ENCODE results near the gene TCF23.
"Not testable (repeated sequence)": the region's sequence is repeated elsewhere in the genome, so short reads cannot be mapped to it uniquely, and the experiment has no call there.

TCF23 gene

DNA sequence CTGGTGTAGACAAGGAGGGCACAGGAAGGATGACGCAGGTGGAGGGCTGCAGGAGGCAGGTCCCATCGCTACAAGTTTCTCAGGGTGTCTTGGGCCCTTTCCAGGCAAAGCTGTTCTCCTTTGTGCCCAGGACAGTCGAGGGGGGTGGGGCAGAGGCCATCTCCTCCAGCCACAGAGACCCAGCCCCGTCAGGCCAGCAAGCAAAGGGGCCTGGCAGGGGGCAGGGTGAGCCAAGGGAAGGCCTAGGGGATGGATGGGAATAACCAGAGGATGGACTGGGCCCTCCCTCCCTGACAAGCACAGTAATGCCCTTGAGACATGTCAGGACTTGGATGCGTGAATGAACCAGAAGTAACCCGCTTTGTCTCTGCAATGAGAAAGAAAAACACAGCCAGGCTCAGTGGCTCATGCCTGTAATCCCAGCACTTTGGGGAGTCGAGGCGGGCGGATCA is 6.3 kb downstream of the TCF23 start:
- DNase-seq: no peak

GRCh38 chr2:27158468-27158867 is 9.7 kb downstream of the TCF23 start:
- no peak for DNase-seq

- DNase-seq: no peak
Observed at GRCh38 chr2:27159271-27159670, 10.5 kb downstream of the TCF23 start.

DNA sequence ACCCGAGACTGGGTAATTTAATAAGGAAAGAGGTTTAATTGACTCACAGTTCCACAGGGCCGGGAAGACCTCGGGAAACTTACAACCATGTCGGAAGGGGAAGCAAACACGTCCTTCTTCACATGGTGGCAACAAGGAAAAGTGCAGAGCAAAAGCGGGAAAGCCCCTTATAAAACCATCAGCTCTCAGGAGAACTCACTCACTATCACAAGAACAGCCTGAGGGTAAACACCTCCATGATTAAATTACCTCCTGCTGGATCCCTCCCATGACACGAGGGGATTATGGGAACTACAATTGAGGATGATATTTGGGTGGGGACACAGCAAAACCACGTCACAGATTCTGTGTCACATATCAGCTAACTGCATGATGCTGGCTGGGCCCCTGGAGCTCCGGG is 11.4 kb downstream of the TCF23 start:
- DNase-seq: no peak

- DNase-seq: no peak
Observed at GRCh38 chr2:27162151-27163121, 13.6 kb downstream of the TCF23 start.

GRCh38 chr2:27164960-27165763 is 16.4 kb downstream of the TCF23 start:
- no peak for DNase-seq

GRCh38 chr2:27170581-27171337 is 22.0 kb downstream of the TCF23 start:
- DNase-seq: no peak

DNA sequence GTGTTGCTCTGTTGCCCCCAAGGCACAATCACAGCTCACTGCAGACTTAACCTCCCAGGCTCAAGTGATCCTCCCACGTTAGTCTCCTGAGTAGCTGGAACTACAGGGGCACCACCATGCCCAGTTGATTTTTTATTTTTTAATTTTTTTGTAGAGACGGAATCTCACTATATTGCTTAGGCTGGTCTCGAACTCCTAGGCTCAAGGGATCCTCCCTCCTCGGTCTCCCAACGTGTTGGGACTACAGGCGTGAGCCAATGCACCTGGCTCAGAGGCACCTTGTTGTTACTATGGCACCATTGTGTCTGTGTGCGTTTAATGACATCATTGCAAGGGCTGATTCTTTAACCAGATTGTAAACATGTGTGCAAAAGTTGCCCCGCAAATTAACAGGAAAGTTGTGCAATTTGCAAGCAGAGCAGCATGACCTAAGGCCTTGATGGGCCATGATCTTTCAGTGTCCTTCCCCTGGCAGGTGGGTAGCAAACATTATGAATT is 22.6 kb downstream of the TCF23 start:
- no peak for DNase-seq

GRCh38 chr2:27174638-27175037 is 25.8 kb downstream of the TCF23 start:
- no peak for DNase-seq

GRCh38 chr2:27175330-27175729 is 26.5 kb downstream of the TCF23 start:
- no peak for DNase-seq

DNA sequence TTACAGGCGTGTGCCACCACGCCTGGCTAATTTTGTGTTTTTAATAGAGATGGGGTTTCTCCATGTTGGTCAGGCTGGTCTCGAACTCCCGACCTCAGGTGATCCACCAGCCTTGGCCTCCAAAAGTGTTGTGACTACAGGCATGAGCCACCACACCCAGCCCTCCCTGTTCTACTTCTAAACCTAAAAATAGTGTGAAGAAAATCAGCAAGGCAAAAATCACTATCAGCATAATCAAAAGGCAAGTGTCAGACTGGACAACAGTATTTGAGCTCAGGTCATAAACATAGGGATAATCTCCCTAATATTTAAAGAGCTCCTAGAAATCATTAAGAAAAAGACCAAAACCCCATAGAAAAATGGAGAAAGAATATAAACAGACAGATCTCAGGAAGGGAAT is 27.0 kb downstream of the TCF23 start:
- not testable (repeated sequence) for DNase-seq

- DNase-seq: no peak
Observed at GRCh38 chr2:27177441-27178351, 28.9 kb downstream of the TCF23 start.

DNA sequence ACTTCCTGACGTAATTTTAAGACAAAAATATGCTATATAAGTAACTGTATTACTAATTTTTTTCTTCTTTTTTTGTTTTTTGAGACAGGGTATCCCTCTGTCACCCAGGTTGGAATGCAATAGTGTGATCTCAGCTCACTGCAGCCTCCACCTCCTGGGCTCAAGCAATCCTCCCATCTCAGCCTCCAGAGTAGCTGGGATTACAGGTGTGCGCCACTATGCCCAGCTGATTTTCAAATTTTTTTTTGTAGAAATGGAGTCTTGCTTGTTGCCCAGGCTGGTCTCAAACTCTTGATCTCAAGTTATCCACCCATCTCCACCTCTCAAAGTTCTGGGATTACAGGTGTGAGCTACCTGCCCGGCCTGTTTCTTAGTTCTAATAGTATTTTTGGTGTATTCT is 29.7 kb downstream of the TCF23 start:
- no peak for DNase-seq

- no peak for DNase-seq
Observed at GRCh38 chr2:27179344-27180000, 30.7 kb downstream of the TCF23 start.

DNA sequence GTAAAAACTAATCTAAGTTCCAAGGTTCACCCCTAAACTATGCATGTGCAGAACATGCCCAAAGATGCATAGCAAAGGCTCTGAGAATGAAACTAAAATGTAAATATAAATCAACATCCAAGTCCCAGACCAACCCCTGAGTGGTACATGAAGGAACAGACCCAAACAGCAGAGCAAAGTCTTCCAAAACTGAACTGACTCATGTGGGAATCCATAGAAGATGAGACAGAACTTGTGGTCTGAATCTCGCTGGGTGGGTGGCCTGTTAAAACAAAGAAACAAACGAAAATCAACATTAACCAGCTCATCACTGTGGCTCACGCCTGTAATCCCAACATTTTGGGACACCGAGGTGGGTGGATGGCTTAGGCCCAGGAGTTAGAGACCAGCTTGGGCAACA is 33.5 kb downstream of the TCF23 start:
- no peak for DNase-seq

GRCh38 chr2:27184115-27184514 is 35.3 kb downstream of the TCF23 start:
- DNase-seq: no peak

DNA sequence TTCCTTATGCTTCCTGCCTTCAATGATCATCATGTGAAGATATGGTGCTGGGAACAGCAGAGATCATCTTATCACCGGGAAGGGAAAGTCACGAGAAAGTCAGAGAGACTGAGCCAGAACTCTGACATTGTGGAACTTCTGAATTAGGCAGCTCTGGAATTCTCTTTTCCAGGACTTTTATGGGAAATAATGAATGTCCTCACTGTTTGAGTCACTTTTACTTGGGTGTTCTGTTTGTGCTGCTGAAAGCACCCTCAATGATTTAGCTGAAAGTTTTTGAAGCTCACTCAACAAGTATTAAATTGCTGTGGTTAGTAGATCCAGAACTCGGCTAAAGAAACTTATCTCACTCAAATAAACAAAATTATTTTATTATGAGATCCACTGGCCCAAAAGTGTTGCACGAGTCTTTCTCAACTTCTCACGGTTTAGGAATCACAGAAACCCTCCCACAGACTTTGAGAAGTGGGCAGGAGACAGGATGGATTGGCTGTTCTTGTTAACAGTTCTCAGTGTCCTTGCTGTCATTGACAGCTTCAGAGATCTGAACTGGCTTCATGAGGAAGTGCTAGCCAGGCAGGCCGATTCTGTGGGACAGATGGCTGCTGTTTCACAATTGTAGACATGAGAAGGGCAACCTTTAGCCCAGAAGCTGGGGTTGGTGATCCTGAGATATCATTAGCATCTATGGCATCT is 36.7 kb downstream of the TCF23 start:
- peak; percentile 82 to 92 (median 88) for DNase-seq

DNA sequence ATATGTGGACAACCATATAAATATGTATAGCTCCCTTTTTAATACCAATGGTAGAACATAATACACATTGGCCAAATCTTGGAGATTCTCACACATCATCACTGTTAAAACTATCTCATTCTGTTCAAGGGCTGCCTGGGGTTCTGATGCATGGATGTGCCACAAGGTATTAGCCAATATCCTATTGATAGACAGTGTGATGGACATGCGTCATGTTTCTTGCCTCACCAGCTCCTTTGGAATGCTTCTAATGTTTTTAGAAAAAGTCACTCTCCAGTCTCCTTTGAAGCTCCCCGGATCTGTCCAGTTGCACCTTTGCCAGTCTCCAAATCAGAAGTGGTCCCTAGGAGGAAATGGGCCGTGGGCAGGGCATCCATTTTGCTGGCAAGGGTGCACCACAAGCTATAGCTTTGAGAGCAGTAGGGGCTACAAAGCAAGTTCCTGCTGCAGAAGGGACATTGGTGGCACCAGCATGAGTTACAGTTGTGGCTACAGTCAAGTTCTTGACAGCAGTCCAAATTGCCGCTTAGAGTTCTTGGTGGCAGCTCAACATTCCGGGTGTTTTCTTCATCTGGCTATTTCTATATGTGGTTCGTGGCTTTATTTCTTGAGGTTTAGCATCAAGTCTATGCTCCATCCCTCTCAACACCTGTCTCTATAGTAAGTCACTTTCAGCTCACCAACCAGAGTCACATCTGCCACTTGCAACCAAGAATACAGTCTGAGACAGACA is 38.0 kb downstream of the TCF23 start:
- no peak for DNase-seq

DNA sequence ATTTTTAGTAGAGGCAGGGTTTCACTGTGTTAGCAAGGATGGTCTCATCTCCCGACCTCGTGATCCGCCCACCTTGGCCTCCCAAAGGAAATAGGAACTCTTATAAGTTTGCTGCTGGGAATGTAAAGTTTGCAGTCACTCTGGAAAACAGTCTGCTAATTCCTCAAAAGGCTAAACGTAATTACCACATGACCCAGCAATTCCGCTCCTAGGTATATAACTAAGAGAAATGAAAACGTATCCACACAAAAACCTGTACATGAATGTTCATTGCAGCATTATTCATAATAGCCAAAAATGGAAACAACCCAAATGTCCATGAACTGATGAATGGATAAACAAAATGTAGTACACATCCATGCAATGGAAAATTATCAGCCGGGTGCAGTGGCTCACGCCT is 41.2 kb downstream of the TCF23 start:
- DNase-seq: no peak
